Left ventricle myocardium superior (tissue), 1 donor: ENCODE results near the gene VAMP8. TPM values are rescaled to one million over a fixed set of nuclear protein-coding genes. Genes with fewer than 3 reads are reported as not detected.
A peak's percentile ranks its signal among the peaks of the same experiment; 100 is the strongest.
"Not testable (repeated sequence)": the region's sequence is repeated elsewhere in the genome, so short reads cannot be mapped to it uniquely, and the experiment has no call there.

Source experiments
- ATAC-seq: fragments of 200-7000 bp; cut with Tn5 transposase; one replicate; pipeline ENCODE4 v1.9.1; 2020; ENCODE audit warnings: mild to moderate bottlenecking, moderate library complexity
- DNase-seq: peaks from one replicate; pipeline ENCODE4 v3.0.0-alpha.2; 2020
- intact Hi-C: fragments of 100-400 bp; cut with micrococcal nuclease; formaldehyde crosslinking; loops from one replicate; pipeline ENCODE4 v1.11.0; 2022
- total RNA-seq: library from RNA; stranded (reverse); fragmentation: NEBNext Ultra II Directional; extraction: Animal tissue kit (Norgen Biotek cat#: 25700); gene quantifications from one replicate; pipeline ENCODE4 v1.2.1, GENCODE V29; 2021
- donor health status: DM: no; HTN: yes; CAD: no; lungs with severe emphysema.

The VAMP8 gene
- total RNA-seq, 1 donor from 2014 or later = 17.1 TPM

- ATAC-seq (no peak), DNase-seq (no peak)
- intact Hi-C loops = no loop called here
Observed at GRCh38 chr2:85593023-85593422, 15.6 kb downstream of the VAMP8 start.

GRCh38 chr2:85594715-85595300, 17.4 kb downstream of the VAMP8 start:
- ATAC-seq = no peak

DNA sequence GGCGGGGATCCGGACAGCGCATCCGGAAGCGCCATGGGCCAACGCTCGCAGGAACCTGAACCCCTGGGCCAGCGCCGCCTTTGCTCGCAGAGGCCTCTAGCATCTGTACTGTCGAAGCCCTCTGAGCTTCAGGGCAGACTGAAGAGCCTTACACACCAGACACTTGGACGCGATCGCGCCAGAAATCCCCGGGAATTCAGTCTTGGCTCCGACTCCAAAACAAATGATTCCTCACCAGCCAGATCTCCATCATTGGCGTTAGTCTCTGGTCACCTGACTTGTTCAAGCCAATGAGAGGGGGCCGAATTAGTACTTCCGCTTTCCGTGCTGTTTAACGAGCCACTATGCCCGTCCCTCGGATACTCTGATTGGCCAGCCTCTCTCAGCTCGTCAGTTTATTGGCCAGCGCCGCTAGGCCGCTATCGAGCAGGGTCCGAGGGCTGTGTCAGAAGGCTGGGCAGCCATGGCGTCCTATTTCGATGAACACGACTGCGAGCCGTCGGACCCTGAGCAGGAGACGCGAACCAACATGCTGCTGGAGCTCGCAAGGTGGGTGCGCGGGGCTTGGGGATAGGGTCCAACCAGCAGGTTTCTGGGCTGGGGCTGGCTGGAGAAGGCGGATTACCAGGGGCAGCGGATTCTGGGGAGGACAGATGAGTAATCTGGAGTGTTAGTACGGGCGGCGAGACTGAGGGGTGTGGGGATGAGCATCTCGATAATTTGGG, 18.1 kb downstream of the VAMP8 start, which contains the start of gene RNF181:
RNF181 (plus strand) TSS at position 445 of the 725 bp plus-strand sequence; CDS start at position 464, 19 bp downstream.
- ATAC-seq (peak; percentile 95), DNase-seq (peak; percentile 94)
- intact Hi-C loops = no loop called here

More at GRCh38 chr2:85594715-85595300, 17.4 kb downstream of the VAMP8 start:
- intact Hi-C loops = no loop called here
- DNase-seq = no peak

- ATAC-seq (no peak), DNase-seq (no peak)
- intact Hi-C loops = no loop called here
Observed at GRCh38 chr2:85596026-85596333, 18.6 kb downstream of the VAMP8 start.

DNA sequence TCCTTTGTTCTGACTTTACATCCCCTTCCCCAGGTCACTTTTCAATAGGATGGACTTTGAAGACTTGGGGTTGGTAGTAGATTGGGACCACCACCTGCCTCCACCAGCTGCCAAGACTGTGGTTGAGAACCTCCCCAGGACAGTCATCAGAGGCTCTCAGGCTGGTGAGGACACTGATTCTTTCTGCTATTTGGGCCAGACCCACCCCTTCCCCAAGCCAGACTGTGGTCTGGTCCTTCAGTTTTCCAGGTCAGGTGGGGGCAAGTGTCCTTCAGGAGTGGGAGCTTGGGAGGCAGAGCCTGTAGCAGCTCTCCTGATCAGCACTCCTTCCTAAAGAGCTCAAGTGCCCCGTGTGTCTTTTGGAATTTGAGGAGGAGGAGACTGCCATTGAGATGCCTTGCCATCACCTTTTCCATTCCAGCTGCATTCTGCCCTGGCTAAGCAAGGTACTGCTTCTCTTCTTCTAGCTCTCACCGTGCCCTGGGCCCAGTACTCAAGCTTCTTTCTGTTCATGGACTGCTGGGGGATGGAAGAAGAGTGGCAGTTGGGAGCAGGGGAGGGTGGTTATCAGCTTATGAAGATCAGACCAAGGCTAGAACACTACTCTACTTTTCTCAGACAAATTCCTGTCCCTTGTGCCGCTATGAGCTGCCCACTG, 19.2 kb downstream of the VAMP8 start:
- no peak for ATAC-seq
- intact Hi-C loops = no loop called here
- no peak for DNase-seq

GRCh38 chr2:85597241-85597640, 19.9 kb downstream of the VAMP8 start:
- DNase-seq (no peak), ATAC-seq (no peak)
- intact Hi-C loops = no loop called here

- ATAC-seq (no peak), DNase-seq (no peak)
- intact Hi-C loops = no loop called here
Observed at GRCh38 chr2:85598594-85599340, 21.4 kb downstream of the VAMP8 start.

DNA sequence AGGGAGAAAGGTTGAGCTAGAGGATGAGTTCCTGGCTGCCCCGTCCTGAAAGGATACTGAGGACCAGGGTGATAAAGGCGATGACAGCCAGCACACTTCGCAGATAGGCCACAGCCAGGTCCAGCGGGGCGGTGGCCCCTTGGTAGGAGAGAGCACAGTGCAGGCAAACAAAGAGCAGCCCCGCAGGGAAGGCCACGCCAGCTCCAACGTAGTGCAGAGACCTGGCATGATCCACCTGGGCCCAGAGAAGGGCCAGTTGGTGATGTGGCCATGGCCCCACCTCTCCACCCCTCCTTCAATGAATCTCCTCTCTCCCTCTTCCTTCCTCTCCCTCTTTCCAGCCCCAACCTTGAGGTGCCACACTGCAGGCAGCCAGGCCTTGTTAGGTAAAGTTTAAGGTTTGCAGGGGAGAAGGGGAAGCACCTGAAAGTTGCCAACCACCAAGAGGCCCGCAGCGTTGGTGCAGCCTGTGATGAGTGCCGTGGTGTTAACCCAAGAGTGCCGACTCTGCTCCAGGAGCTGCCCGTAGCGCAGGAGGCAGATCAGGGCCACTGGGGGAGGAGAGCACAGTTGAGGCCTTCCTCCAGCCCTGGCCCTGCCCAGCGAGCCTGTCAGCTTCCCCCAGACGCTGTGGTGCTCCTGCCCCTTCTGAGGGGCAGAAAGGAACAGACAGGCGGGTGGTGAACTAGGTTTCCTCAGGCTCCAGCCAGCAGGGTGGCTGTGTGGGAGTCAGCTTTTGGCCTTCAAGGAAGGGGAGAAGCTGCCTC, 22.3 kb downstream of the VAMP8 start:
- intact Hi-C loops = no loop called here
- ATAC-seq = no peak
- DNase-seq = no peak

DNA sequence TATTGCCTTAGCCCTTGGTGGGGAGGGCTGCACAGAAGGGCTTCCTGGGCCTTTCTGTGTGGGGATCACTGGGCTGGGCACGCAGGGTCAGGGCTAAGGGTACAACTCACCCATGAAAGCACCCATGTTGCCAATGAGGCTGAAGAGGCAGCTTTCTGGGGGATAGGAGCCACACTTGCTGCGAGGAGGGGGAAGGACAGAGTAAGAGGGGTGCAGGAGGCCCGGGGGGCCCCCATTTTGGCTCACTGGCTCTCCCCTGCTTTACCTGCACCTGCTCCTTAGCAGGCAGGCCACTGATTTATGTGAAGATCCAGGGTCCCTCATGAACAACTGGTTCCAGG, 22.8 kb downstream of the VAMP8 start:
- intact Hi-C loops = no loop called here
- DNase-seq (no peak), ATAC-seq (no peak)

DNA sequence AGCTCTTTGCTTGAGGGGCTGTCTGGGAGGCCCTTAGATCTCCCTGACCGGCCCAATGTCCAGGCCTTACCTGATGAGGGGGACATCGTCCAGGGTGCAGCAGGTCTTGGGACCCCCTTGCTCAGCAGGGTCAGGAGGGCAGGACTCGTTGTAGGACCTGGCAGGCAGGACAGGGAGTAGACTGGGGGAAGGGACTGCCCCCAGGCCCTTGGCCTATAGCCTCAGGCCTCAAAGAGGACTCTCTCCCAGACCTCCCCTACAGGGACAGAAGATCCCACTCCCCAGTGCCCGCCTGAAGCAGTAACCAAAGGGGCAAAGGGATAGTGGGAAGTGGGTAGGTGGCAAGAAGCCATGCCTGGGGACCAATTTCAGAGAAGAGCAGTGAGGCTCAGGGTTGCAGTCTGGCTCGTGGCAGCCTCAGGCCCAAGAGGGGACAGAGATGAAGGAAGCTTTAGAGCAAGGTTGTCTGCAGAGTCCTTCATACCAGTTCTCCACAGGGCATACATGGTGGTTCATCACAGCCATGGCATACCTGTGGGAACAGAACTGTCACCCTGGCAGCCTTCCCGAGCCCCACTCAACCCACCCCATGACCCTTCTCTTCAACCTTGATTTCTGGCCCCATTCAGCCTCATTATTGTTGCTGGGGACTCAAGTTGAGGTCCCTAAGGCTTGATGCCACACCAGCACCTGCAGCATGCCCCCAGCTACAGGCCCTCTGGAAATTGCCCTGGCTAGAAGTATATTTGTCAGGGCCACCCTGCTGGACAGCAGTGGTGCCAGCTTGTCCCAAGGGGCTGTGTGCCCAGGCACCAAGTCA, 23.8 kb downstream of the VAMP8 start:
- DNase-seq (no peak), ATAC-seq (no peak)
- intact Hi-C loops = no loop called here

DNA sequence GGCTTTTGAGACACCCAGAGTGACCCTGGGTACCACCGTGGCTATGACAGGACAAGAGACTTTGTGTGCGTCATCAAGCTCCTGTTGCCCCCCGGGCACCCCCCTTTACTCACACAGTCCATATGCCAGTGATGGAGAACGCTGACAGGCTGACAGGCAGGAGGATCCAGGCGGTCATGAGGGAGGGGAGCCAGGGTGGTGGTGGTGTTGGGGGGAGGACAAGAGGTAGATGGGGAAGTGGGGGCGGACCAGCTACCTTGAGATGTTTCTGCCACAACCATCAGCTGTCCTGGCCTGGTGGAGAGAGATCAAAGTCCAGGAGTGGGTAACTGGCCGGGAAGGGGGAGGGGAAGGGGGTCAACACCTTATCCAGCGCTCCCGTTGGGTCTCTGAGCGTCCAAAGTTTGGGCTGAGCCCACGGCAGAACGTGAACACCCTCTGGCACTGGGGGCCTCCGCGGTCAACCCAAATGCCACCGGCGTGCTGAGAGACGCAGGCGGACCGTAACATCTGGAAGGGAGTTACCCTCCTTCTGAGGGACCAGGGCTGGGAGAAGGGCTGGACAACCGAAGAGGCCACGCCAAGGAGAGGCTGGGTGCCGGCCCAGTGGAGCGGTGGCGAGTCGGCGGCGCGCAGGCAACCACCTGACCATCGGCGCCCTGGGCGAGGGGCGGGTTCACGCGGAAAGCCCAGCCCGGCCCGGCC, 24.5 kb downstream of the VAMP8 start:
- ATAC-seq = peak; percentile 71
- peak; percentile 85 for DNase-seq
- intact Hi-C loops = no loop called here

DNA sequence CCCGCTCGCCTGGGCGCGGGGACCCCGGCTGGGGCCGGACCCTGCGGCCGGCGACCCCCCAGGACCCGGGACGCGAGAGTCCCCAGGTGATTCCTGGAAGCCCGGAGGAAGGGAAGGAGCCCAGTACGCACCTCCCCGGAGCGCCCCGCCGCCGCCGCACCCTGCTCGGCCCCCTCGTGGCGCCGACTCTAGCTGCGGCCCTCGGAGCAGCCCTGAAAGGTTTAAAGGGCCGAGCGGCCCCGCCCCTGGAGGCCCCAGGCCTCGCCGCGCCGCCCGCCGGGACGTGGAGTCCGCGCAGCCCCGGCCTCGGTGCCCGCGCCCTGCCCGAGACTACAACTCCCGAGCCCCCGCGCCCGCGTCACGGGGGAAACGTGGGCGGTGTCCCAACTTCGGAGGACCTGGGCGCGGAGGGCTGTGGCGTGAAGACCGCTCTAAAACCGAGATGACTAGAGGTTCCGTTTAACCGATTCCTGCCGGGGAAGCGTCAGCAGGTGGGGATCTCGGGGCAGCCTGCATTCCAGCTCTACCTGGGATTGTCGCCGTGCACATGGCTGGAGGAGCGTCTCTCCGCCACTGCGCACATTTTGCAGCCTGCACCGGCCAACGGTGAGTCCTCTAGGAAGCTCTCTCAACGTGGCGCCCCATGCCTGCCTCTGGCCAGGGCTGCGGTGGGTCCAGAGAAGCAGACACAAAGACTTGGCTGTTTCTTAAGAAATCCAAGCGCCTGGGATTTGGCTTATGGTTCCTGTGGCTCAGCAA, 25.3 kb downstream of the VAMP8 start, which contains the start of gene TMEM150A:
TMEM150A (minus strand) TSS at position 223 of the 759 bp plus-strand sequence. CDS start 750 bp downstream, outside the sequence.
- ATAC-seq (peak; percentile 94), DNase-seq (peak; percentile 98)
- intact Hi-C loops = no loop called here

DNA sequence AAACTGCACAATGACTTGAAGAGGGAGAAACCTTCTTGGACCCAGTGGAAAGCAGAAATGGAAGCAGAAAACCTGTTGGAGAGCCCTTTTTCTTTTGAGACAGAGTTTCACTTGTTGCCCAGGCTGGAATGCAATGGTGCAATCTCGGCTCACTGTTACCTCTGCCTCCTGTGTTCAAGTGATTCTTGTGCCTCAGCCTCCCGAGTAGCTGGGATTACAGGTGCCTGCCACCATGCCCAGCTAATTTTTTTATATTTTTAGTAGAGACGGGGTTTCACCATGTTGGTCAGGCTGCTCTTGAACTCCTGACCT, 26.7 kb downstream of the VAMP8 start:
- intact Hi-C loops, DNase-seq, ATAC-seq: not testable (repeated sequence)

DNA sequence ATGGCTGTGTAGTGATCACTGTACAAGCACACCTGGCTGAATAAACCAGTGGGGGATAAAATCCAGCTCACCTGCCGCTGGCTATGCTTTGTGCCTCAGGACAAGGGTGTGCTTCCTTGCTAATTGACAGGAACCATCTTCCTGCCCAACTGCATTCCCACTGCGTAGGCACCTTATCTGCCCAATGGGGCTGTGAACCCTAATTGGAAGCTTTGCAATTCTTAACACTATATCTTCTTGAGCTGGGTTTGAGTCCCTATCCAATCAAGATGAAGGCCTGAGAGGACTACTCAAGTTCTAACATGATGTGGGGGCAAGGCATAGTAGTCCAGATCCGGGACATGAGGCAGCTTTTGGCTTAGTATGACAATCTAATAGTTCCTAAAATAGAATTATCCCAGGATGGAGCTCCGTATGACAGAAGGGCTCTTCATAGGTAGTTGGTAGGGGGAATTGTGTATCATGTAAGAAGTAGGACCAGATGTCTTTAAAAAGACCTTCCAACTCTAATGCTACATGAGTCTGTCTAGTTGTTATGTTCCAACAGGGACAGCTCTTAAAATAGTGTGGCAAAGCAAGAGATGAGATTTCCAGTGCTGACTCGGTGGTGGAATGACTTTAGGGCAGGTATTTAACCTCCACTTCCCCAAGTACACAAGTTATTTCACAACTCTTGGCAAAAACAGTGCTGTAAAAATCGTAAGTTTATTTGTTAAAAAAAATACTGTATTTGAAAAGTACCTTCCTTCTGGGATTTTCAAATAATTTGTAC, 27.4 kb downstream of the VAMP8 start:
- intact Hi-C loops = no loop called here
- DNase-seq (no peak), ATAC-seq (no peak)

DNA sequence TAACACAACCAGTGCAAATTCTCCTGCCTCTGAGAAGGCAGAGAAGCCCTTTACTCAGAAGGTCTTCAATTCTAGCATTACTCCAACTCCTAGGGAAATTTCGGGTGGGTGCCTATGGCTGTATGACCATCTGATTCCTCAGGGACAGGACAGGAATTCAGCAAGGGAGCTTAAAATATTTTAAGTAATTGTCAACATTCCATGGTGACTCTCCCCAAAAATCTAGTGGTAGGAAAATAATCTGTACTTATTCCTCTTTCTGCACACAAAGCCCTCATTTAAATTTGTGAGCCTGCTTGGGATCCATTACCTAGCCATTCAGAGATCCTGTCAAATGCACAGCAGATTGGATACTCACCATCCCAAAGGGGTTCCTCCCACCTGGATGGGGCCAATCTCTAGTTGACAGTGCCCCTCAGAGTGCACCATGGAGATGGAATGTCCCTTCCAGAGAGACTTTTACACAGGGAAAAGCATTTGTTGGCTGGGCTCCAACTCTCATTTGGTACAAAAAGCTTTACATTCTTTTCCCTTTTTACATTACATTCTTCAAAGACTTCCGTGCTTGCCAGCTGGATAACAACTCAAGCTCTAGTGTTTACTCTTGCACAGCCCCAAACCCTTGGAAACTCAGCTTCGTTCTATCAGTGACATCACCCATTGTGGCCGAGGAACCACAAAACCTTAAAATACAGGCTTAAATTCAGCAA, 28.2 kb downstream of the VAMP8 start:
- ATAC-seq (no peak), DNase-seq (no peak)
- intact Hi-C loops = no loop called here

GRCh38 chr2:85606116-85606455, 28.7 kb downstream of the VAMP8 start:
- ATAC-seq (no peak), DNase-seq (no peak)
- intact Hi-C loops = no loop called here
